ENCODE data around the gene RTL1.
A peak's percentile ranks its signal among the peaks of the same experiment; 100 is the strongest.

RTL1 gene

GRCh38 chr14:100840286-100841065 is 63.0 kb downstream of the RTL1 start:
- ATAC-seq, result no peak
- H3K36me3 Mint-ChIP-seq, result no peaks in the 10 kb centered on the region

GRCh38 chr14:100839681-100840111 is 63.8 kb downstream of the RTL1 start:
- no peaks in the 10 kb centered on the region for H3K9me3 Mint-ChIP-seq
- no peak overlapping the region for H3K4me3 Mint-ChIP-seq
- ATAC-seq (no peak), DNase-seq (ENCODE audit: low spot score in 2 of 2) (no peak)
- no peaks in the 10 kb centered on the region for H3K36me3 Mint-ChIP-seq
- no peaks in the 10 kb centered on the region for H3K4me1 Mint-ChIP-seq
- no peak overlapping the region for H3K27ac Mint-ChIP-seq

More at GRCh38 chr14:100840286-100841065, 63.0 kb downstream of the RTL1 start:
- no peak overlapping the region for H3K4me3 Mint-ChIP-seq
- no peak for DNase-seq (ENCODE audit: low spot score in 2 of 2)
- no peaks in the 10 kb centered on the region for H3K9me3 Mint-ChIP-seq
- no peak overlapping the region for H3K27ac Mint-ChIP-seq
- H3K4me1 Mint-ChIP-seq, result no peaks in the 10 kb centered on the region

DNA sequence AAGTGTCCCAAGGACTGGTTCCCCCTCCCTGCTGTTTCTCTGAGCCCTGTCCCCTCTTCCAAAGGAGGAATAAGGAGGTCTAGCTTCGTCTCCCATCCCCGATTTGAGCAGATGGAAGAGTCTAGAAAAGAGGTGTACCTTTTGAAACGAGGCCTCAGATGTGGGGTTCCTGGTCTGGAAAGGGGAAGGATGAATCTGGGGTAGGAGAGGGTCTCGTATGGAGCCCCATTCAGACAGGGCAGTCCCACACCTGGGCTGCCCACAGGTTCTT is 64.3 kb downstream of the RTL1 start:
- no peak for ATAC-seq
- Mint-ChIP-seq H3K4me1 (no peaks in the 10 kb centered on the region), H3K9me3 (no peaks in the 10 kb centered on the region), H3K4me3 (no peak overlapping the region), H3K36me3 (no peaks in the 10 kb centered on the region), H3K27ac (no peak overlapping the region)
- DNase-seq (ENCODE audit: low spot score in 2 of 2), result no peak

GRCh38 chr14:100838493-100839314 is 64.8 kb downstream of the RTL1 start:
- no peaks in the 10 kb centered on the region for H3K9me3 Mint-ChIP-seq
- H3K4me3 Mint-ChIP-seq, result no peak overlapping the region
- no peaks in the 10 kb centered on the region for H3K4me1 Mint-ChIP-seq
- no peak for ATAC-seq
- H3K36me3 Mint-ChIP-seq, result no peaks in the 10 kb centered on the region
- no peak for DNase-seq (ENCODE audit: low spot score in 2 of 2)
- no peak overlapping the region for H3K27ac Mint-ChIP-seq

GRCh38 chr14:100837805-100838350 is 65.6 kb downstream of the RTL1 start:
- DNase-seq (ENCODE audit: low spot score in 2 of 2) (no peak), ATAC-seq (no peak)
- H3K36me3 Mint-ChIP-seq, result no peaks in the 10 kb centered on the region
- no peaks in the 10 kb centered on the region for H3K9me3 Mint-ChIP-seq
- H3K4me3 Mint-ChIP-seq, result no peak overlapping the region
- no peaks in the 10 kb centered on the region for H3K4me1 Mint-ChIP-seq
- no peak overlapping the region for H3K27ac Mint-ChIP-seq

- no peaks in the 10 kb centered on the region for H3K4me1 Mint-ChIP-seq
- no peak overlapping the region for H3K27ac Mint-ChIP-seq
- H3K36me3 Mint-ChIP-seq, result no peaks in the 10 kb centered on the region
- no peak overlapping the region for H3K4me3 Mint-ChIP-seq
- ATAC-seq (no peak), DNase-seq (ENCODE audit: low spot score in 2 of 2) (no peak)
- H3K9me3 Mint-ChIP-seq, result no peaks in the 10 kb centered on the region
These were observed 66.3 kb downstream of the RTL1 start for GRCh38 chr14:100836941-100837804.

- H3K27ac Mint-ChIP-seq, result no peak overlapping the region
- ATAC-seq, result no peak
- no peak overlapping the region for H3K4me3 Mint-ChIP-seq
- H3K4me1 Mint-ChIP-seq, result no peaks in the 10 kb centered on the region
- H3K36me3 Mint-ChIP-seq, result no peaks in the 10 kb centered on the region
- no peak for DNase-seq (ENCODE audit: low spot score in 2 of 2)
- H3K9me3 Mint-ChIP-seq, result no peaks in the 10 kb centered on the region
These were observed 67.2 kb downstream of the RTL1 start for GRCh38 chr14:100836311-100836805.

DNA sequence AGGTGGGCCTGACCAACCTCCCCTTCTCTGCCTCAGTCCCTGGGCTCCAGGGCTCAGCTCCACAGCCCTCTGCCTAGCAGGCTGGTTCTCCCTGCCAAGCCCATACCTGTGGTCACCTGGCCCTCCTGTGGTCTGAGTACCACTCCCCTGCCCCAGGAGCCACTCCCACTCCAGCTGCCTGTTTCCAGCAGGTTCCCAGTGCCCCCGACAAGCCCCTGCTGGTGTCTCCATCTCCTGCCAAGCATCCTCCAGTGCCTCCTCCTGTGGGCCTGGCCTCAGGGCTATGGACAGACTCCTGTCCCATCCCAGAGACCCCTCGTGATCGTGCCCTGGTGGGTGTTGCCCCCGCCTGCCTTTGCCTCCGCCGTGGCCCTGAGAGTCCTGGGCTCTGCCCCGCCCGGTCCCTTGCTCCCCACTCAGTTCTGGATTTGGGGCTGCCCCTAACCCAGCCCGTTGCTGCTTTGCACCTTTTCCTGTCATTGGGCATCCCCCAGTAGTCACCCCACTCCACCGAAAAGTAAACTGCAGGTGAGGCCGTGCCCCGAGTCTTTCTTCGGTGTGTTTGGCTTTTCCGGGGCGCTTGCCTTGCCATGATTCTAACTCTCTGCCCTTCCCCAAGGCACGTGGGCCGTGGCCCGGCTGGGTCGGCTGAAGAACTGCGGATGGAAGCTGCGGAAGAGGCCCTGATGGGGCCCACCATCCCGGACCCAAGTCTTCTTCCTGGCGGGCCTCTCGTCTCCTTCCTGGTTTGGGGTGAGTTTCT is 67.8 kb downstream of the RTL1 start:
- no peak overlapping the region for H3K27ac Mint-ChIP-seq
- H3K9me3 Mint-ChIP-seq, result no peaks in the 10 kb centered on the region
- peak; percentile 4 for ATAC-seq
- no peak overlapping the region for H3K4me3 Mint-ChIP-seq
- H3K4me1 Mint-ChIP-seq, result no peaks in the 10 kb centered on the region
- no peak for DNase-seq (ENCODE audit: low spot score in 2 of 2)
- H3K36me3 Mint-ChIP-seq, result no peaks in the 10 kb centered on the region

DNA sequence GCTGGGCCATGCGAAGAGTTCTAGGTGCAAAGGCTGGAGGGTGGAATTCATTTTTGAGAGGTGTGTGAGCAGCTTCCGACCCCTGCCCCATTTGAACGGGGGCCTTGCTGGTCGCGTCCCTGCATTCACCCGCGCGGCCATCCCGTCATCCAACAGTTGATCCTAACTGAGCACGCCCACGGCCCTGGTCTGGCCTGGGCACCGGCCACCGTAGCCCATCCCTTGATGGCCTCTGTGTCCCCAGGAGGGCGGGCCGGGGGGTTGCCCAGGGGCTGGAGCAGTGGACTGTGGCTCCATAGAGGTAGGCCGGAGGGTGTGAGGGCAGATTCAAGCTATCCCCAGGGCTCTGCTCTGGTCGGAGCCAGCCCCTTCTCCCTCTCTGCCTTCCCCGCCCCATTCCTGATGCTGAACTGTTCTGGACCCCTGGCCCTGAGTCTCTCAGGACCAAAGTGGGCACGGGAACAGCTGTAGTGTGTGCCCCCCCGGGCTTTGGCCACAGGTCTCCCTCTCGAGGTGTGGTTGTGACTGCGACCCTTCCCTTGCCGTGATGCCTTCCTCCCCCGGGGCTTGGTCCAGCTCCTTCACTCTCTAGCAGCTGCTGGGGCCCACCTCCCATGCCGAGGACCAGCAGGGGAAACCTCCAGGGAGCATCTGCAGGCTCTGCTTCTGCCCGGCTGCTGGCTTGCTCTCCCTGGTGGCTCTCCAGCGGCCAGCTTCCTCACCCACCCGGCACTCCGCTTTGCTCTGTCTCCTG is 68.6 kb downstream of the RTL1 start:
- Mint-ChIP-seq H3K36me3 (no peaks in the 10 kb centered on the region), H3K9me3 (no peaks in the 10 kb centered on the region), H3K4me1 (no peaks in the 10 kb centered on the region), H3K27ac (no peak overlapping the region), H3K4me3 (no peak overlapping the region)
- ATAC-seq (peak; percentile 3), DNase-seq (ENCODE audit: low spot score in 2 of 2) (no peak)

DNA sequence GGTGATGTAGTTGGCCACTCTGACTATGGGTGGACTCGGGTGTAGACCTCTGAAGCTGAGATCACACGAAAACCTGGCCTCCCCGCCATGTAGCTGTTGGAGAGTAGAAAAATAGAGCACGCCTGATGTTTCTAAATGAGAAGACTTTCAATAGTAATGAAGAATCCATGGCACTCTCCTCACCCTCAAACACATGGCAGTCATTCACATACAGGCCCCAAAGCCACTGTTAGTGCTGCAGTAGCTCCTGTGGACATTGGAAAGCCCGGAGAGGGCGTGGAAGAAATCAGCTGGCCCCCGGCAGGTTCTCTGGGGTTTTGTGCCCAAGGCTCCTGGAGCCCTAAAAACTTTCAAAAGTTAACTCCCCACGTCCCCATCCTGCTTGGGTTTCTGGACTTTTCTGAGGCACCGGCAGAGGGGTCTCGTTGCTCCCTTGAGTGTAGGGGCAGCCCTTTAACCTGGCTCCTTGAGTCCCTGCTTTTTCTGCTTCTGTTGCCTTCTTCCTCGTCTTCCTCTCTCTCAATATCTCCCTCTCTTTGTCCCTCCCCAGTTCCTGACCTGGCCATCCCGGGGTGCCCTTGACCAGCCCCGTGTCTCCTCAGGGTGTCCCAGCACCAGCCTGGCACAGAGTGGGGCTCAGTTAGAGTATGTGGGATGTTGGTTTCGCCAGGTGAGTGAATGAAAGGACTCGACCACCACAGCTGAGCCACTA is 69.3 kb downstream of the RTL1 start:
- Mint-ChIP-seq H3K4me1 (no peaks in the 10 kb centered on the region), H3K9me3 (no peaks in the 10 kb centered on the region), H3K36me3 (no peaks in the 10 kb centered on the region), H3K27ac (no peak overlapping the region), H3K4me3 (no peak overlapping the region)
- DNase-seq (ENCODE audit: low spot score in 2 of 2) (no peak), ATAC-seq (no peak)

- no peak for ATAC-seq
- H3K4me1 Mint-ChIP-seq, result no peaks in the 10 kb centered on the region
- no peak overlapping the region for H3K27ac Mint-ChIP-seq
- peaks cover 3% of the 10 kb centered on the region for H3K9me3 Mint-ChIP-seq
- H3K4me3 Mint-ChIP-seq, result no peak overlapping the region
- no peak for DNase-seq (ENCODE audit: low spot score in 2 of 2)
- no peaks in the 10 kb centered on the region for H3K36me3 Mint-ChIP-seq
These were observed 71.1 kb downstream of the RTL1 start for GRCh38 chr14:100832311-100832960.

- Mint-ChIP-seq H3K27ac (no peak overlapping the region), H3K4me1 (no peaks in the 10 kb centered on the region), H3K36me3 (no peaks in the 10 kb centered on the region), H3K9me3 (peaks cover 3% of the 10 kb centered on the region), H3K4me3 (no peak overlapping the region)
- DNase-seq (ENCODE audit: low spot score in 2 of 2), result no peak
- ATAC-seq, result no peak
These were observed 72.8 kb downstream of the RTL1 start for GRCh38 chr14:100830681-100831080.

All from stimulated activated effector memory CD8-positive, alpha-beta T cell treated with anti-CD3 and anti-CD28 coated beads, Interleukin-12 subunit alpha, Interleukin-12 subunit beta, amount 100 ng/mL, for 72 hours (primary cell).